ENCODE measurements around the gene VRK2.

GRCh38 chr2:58133395-58133794 is 86.8 kb downstream of the VRK2 start:
- no peak for TF ChIP-seq EZH2 (IDR thresholded peaks at IDR 0.05; ENCODE audit: low read depth, unreplicated experiment)
- TF ChIP-seq CTCF (conservative IDR thresholded peaks at IDR 0.05; ENCODE audit: low read depth in 2 of 2), result no peak
- no peak for TF ChIP-seq ZNF462 (CRISPR knock-in tag; IDR thresholded peaks at IDR 0.05)
- no peak for TF ChIP-seq POLR2AphosphoS5 (IDR thresholded peaks at IDR 0.05; ENCODE audit: low read depth)
- no peak for TF ChIP-seq EZH2phosphoT487 (IDR thresholded peaks at IDR 0.05; ENCODE audit: unreplicated experiment)
- no peak for TF ChIP-seq REST (IDR thresholded peaks at IDR 0.05; ENCODE audit: unreplicated experiment)
- TF ChIP-seq STAT1 (IDR thresholded peaks at IDR 0.05; ENCODE audit: unreplicated experiment), result no peak
- no peak for TF ChIP-seq CREB1 (CRISPR knock-in tag; IDR thresholded peaks at IDR 0.05; ENCODE audit: low read depth)
- TF ChIP-seq JUNB (IDR thresholded peaks at IDR 0.05; ENCODE audit: unreplicated experiment), result no peak
- TF ChIP-seq NANOG (IDR thresholded peaks at IDR 0.05; ENCODE audit: borderline replicate concordance), result no peak
- no peak for TF ChIP-seq ETS1 (IDR thresholded peaks at IDR 0.05)

Measured in GM23338 (cell line).